Astrocyte (in vitro differentiated cells and primary cell): ENCODE data around the gene OTUD3. TPM values are rescaled to one million over a fixed set of nuclear protein-coding genes. Genes with fewer than 3 reads are reported as not detected.
A peak's percentile ranks its signal among the peaks of the same experiment; 100 is the strongest.

Source experiments
- DNase-seq: peaks from one replicate; pipeline ENCODE4 v3.0.0-alpha.2; 2010; ENCODE audit warnings: low read depth
- FAIRE-seq: peaks from 2 replicates; lab custom pipeline; 2011; peaks lifted over from hg19 to GRCh38; lab: Jason Lieb, UNC
- H2AFZ ChIP-seq: 2 replicates; pipeline ENCODE4 v1.6.0; 2012; ENCODE audit warnings: low read depth, low read length, inconsistent platforms
- H3K27ac ChIP-seq: 2 replicates; pipeline ENCODE4 v1.5.1; 2011; ENCODE audit warnings: low read depth, low read length, inconsistent platforms
- H3K27me3 ChIP-seq: 2 replicates; pipeline ENCODE4 v1.6.0; 2011; ENCODE audit warnings: low read length, inconsistent platforms; ENCODE audit not compliant: insufficient read depth
- H3K36me3 ChIP-seq: 2 replicates; pipeline ENCODE4 v1.5.1; 2011; ENCODE audit warnings: low read length, inconsistent platforms; ENCODE audit not compliant: insufficient read depth
- H3K4me1 ChIP-seq: 2 replicates; pipeline ENCODE4 v1.5.1; 2011; ENCODE audit warnings: low read length, inconsistent platforms; ENCODE audit not compliant: insufficient read depth
- H3K4me2 ChIP-seq: 2 replicates; pipeline ENCODE4 v1.6.0; 2012; ENCODE audit warnings: low read length, inconsistent platforms
- H3K4me3 ChIP-seq: 2 replicates; pipeline ENCODE4 v1.5.1; 2011; ENCODE audit warnings: low read depth, mild to moderate bottlenecking, low read length, inconsistent platforms; ENCODE audit not compliant: insufficient read depth
- H3K79me2 ChIP-seq: 2 replicates; pipeline ENCODE4 v1.6.0; 2012; ENCODE audit warnings: mild to moderate bottlenecking, low read length, inconsistent platforms; ENCODE audit not compliant: insufficient read depth
- H3K9ac ChIP-seq: 2 replicates; pipeline ENCODE4 v1.6.0; 2012; ENCODE audit warnings: mild to moderate bottlenecking, low read length, inconsistent platforms
- H3K9me3 ChIP-seq: 2 replicates; pipeline ENCODE4 v1.5.1; 2012; ENCODE audit warnings: low read depth, mild to moderate bottlenecking, low read length, inconsistent platforms; ENCODE audit not compliant: insufficient read depth
- H4K20me1 ChIP-seq: 2 replicates; pipeline ENCODE4 v1.6.0; 2012; ENCODE audit warnings: low read length, inconsistent platforms; ENCODE audit not compliant: insufficient read depth
- H3K27ac Mint-ChIP-seq: one replicate; pipeline ENCODE4 v1.8.0; 2021; ENCODE audit warnings: mild to moderate bottlenecking, mixed read lengths; ENCODE audit not compliant: unreplicated experiment
- H3K27me3 Mint-ChIP-seq: one replicate; pipeline ENCODE4 v1.8.0; 2021; ENCODE audit warnings: low read depth, mixed read lengths; ENCODE audit not compliant: unreplicated experiment
- H3K36me3 Mint-ChIP-seq: one replicate; pipeline ENCODE4 v1.8.0; 2021; ENCODE audit warnings: low read depth, mixed read lengths; ENCODE audit not compliant: unreplicated experiment
- H3K4me1 Mint-ChIP-seq: one replicate; pipeline ENCODE4 v1.8.0; 2021; ENCODE audit warnings: low read depth, mixed read lengths; ENCODE audit not compliant: unreplicated experiment
- H3K4me3 Mint-ChIP-seq: one replicate; pipeline ENCODE4 v1.8.0; 2021; ENCODE audit warnings: mild to moderate bottlenecking, moderate library complexity, mixed read lengths; ENCODE audit not compliant: unreplicated experiment
- H3K9me3 Mint-ChIP-seq: one replicate; pipeline ENCODE4 v1.8.0; 2021; ENCODE audit warnings: mild to moderate bottlenecking, mixed read lengths; ENCODE audit not compliant: unreplicated experiment
- EZH2 ChIP-seq: IDR thresholded peaks from 2 replicates; pipeline ENCODE4 v1.6.1; 2012; ENCODE audit warnings: mild to moderate bottlenecking, low read length, inconsistent platforms; ENCODE audit not compliant: insufficient read depth
- total RNA-seq: library from RNA; stranded (reverse); gene quantifications from 2 replicates; pipeline ENCODE4 v1.2.1, GENCODE V29; 2021
- TF ChIP-seq, protein P1 (sequence below): IDR thresholded peaks from 2 replicates; pipeline ENCODE4 v1.5.1; 2011; ENCODE audit warnings: low read depth, mild to moderate bottlenecking, inconsistent platforms, low read length, moderate library complexity; ENCODE audit not compliant: insufficient read depth

The OTUD3 gene
- total RNA-seq, 1 donor from 2014 or later = 10.6 TPM

DNA sequence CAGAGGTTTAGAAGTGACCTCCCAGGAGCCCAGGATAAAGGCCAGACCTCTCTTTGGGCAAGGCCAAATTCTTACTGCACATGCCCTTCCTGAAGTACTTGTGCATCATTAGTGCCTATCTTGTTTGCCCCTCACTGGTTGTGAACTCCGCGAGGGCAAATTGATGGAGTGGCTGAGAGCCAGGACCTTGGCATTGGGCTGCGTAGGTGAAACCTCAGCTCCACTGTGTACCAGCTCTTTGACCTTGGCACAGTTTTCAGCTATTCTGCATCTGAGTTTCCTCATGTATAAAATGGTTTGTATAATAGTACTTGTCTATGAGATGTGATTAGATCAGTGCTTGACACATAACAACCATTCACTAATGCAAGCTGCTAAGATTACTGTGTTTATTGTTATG lies 11.5 kb downstream of the OTUD3 start:
- no peak overlapping the region for H2AFZ ChIP-seq
- H3K4me3 ChIP-seq = no peak overlapping the region
- H4K20me1 ChIP-seq = peaks cover 67% of the 10 kb centered on the region
- H3K9ac ChIP-seq = no peak overlapping the region
- Mint-ChIP-seq H3K9me3 (no peaks in the 10 kb centered on the region), H3K27me3 (no peaks in the 10 kb centered on the region), H3K4me3 (no peak overlapping the region), H3K27ac (no peak overlapping the region), H3K36me3 (peaks cover 5% of the 10 kb centered on the region), H3K4me1 (peaks cover 8% of the 10 kb centered on the region)
- no peaks in the 10 kb centered on the region for H3K9me3 ChIP-seq
- H3K4me1 ChIP-seq = peaks cover 11% of the 10 kb centered on the region
- FAIRE-seq (no peak), DNase-seq (no peak)
- peaks cover 24% of the 10 kb centered on the region for H3K36me3 ChIP-seq
- TF ChIP-seq, protein P1, sequence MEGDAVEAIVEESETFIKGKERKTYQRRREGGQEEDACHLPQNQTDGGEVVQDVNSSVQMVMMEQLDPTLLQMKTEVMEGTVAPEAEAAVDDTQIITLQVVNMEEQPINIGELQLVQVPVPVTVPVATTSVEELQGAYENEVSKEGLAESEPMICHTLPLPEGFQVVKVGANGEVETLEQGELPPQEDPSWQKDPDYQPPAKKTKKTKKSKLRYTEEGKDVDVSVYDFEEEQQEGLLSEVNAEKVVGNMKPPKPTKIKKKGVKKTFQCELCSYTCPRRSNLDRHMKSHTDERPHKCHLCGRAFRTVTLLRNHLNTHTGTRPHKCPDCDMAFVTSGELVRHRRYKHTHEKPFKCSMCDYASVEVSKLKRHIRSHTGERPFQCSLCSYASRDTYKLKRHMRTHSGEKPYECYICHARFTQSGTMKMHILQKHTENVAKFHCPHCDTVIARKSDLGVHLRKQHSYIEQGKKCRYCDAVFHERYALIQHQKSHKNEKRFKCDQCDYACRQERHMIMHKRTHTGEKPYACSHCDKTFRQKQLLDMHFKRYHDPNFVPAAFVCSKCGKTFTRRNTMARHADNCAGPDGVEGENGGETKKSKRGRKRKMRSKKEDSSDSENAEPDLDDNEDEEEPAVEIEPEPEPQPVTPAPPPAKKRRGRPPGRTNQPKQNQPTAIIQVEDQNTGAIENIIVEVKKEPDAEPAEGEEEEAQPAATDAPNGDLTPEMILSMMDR = no peak
- TF ChIP-seq EZH2 = no peak
- peaks cover 71% of the 10 kb centered on the region for H3K79me2 ChIP-seq
- no peaks in the 10 kb centered on the region for H3K27me3 ChIP-seq
- no peak overlapping the region for H3K27ac ChIP-seq
- H3K4me2 ChIP-seq = no peak overlapping the region

DNA sequence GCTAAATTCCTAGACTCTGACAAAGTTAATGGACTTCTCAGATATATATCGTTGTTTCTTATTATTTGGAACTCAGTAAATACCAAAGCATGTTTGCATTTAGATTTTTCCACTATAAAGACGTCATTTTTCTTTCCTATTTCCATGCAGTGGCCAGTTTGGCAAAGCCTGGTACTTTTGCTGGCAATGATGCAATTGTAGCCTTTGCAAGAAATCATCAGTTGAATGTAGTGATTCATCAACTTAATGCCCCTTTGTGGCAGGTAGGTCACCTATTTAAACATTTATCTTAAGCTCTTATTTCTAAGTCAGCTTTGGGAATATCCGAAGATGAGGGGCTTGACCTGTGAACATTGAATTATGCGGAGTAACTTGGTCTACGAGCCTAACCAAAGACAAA lies 12.0 kb downstream of the OTUD3 start:
- Mint-ChIP-seq H3K27ac (no peak overlapping the region), H3K4me1 (peaks cover 8% of the 10 kb centered on the region), H3K36me3 (peaks cover 7% of the 10 kb centered on the region), H3K27me3 (no peaks in the 10 kb centered on the region), H3K9me3 (no peaks in the 10 kb centered on the region), H3K4me3 (no peak overlapping the region)
- Histone ChIP-seq H3K9me3 (no peaks in the 10 kb centered on the region), H3K27ac (no peak overlapping the region), H3K36me3 (peaks cover 29% of the 10 kb centered on the region), H3K4me2 (no peak overlapping the region), H4K20me1 (peaks cover 65% of the 10 kb centered on the region), H3K4me1 (peaks cover 11% of the 10 kb centered on the region), H2AFZ (no peak overlapping the region), H3K27me3 (no peaks in the 10 kb centered on the region), H3K9ac (no peak overlapping the region), H3K79me2 (peaks cover 66% of the 10 kb centered on the region), H3K4me3 (no peak overlapping the region)
- TF ChIP-seq EZH2 = no peak
- TF ChIP-seq, protein P1 = no peak
- FAIRE-seq (no peak), DNase-seq (peak; percentile 61)

DNA sequence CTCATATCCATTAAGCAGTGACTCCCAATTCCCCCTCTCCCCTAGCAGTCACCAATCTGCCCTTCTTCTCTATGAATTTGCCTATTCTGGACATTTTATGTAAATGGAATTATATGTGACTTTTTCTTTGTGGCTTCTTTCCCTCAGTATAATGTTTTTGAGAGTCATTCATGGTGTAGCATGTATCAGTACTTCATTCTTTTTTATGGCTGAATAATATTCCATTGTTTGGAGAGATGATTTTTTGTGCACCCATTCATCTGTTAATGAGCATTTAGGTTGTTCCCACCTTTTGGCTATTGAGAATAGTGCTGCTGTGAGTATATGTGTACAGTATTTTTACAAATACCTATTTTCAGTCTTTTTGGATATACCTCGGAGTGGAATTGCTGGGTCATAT lies 19.5 kb downstream of the OTUD3 start:
- Histone ChIP-seq H3K4me3 (no peak overlapping the region), H2AFZ (no peak overlapping the region), H3K4me1 (peaks cover 3% of the 10 kb centered on the region), H3K4me2 (no peak overlapping the region), H3K36me3 (peaks cover 34% of the 10 kb centered on the region), H3K9me3 (no peaks in the 10 kb centered on the region), H3K27ac (no peak overlapping the region), H3K79me2 (peaks cover 8% of the 10 kb centered on the region), H4K20me1 (peaks cover 13% of the 10 kb centered on the region), H3K27me3 (no peaks in the 10 kb centered on the region), H3K9ac (no peak overlapping the region)
- no peak overlapping the region for H3K27ac Mint-ChIP-seq
- H3K4me3 Mint-ChIP-seq = no peak overlapping the region
- H3K9me3 Mint-ChIP-seq = no peaks in the 10 kb centered on the region
- DNase-seq (no peak), FAIRE-seq (no peak)
- H3K4me1 Mint-ChIP-seq = peaks cover 8% of the 10 kb centered on the region
- no peaks in the 10 kb centered on the region for H3K27me3 Mint-ChIP-seq
- H3K36me3 Mint-ChIP-seq = peaks cover 12% of the 10 kb centered on the region
- TF ChIP-seq, protein P1 = no peak
- TF ChIP-seq EZH2 = no peak
